HG03575 (cell line): ENCODE data around the gene PIM1.

ENCODE experiments used
- ATAC-seq: cut with Tn5 transposase; IDR thresholded peaks from one replicate; pipeline ENCODE4 v1.9.1; 2021; ENCODE audit not compliant: unreplicated experiment, insufficient number of reproducible peaks, low FRiP score; ENCODE audit errors: extremely low read depth

Gene PIM1

GRCh38 chr6:37136821-37137200, 33.1 kb upstream of the PIM1 start:
- no peak for ATAC-seq

- no peak for ATAC-seq
These were observed 32.5 kb upstream of the PIM1 start for GRCh38 chr6:37137201-37138090.

GRCh38 chr6:37138856-37139229, 31.1 kb upstream of the PIM1 start:
- ATAC-seq, result no peak

- no peak for ATAC-seq
These were observed 30.6 kb upstream of the PIM1 start for GRCh38 chr6:37139230-37139962.

- ATAC-seq, result no peak
These were observed 29.8 kb upstream of the PIM1 start for GRCh38 chr6:37140145-37140544.

GRCh38 chr6:37141281-37142049, 28.5 kb upstream of the PIM1 start:
- ATAC-seq, result no peak

GRCh38 chr6:37142050-37142614, 27.8 kb upstream of the PIM1 start:
- ATAC-seq, result no peak

- no peak for ATAC-seq
These were observed 26.4 kb upstream of the PIM1 start for GRCh38 chr6:37143585-37143984.

- ATAC-seq, result no peak
These were observed 24.5 kb upstream of the PIM1 start for GRCh38 chr6:37145443-37145842.

GRCh38 chr6:37146735-37147157, 23.2 kb upstream of the PIM1 start:
- no peak for ATAC-seq

GRCh38 chr6:37149745-37150144, 20.2 kb upstream of the PIM1 start:
- ATAC-seq, result no peak

- ATAC-seq, result no peak
These were observed 19.6 kb upstream of the PIM1 start for GRCh38 chr6:37150314-37150713.

- peak; percentile 69 for ATAC-seq
These were observed 14.3 kb upstream of the PIM1 start for GRCh38 chr6:37155394-37156312.

GRCh38 chr6:37158508-37158907, 11.4 kb upstream of the PIM1 start:
- ATAC-seq, result no peak

- peak; percentile 57 for ATAC-seq
These were observed 8.8 kb upstream of the PIM1 start for GRCh38 chr6:37160922-37161778.

- no peak for ATAC-seq
These were observed 7.2 kb upstream of the PIM1 start for GRCh38 chr6:37162740-37163139.

- no peak for ATAC-seq
These were observed 1.7 kb upstream of the PIM1 start for GRCh38 chr6:37168163-37168758.
